ENCODE data around the gene HYAL1.
"Not testable (repeated sequence)": the region's sequence is repeated elsewhere in the genome, so short reads cannot be mapped to it uniquely, and the experiment has no call there.

Gene HYAL1

GRCh38 chr3:50294089-50294488 is 9.3 kb downstream of the HYAL1 start:
- DNase-seq (ENCODE audit: low spot score), result no peak

GRCh38 chr3:50293079-50293801 is 10.1 kb downstream of the HYAL1 start:
- DNase-seq (ENCODE audit: low spot score), result no peak

- peak; percentile 94 for DNase-seq (ENCODE audit: low spot score)
Measured at GRCh38 chr3:50292159-50293078, 11.0 kb downstream of the HYAL1 start, which contains the start of gene IFRD2. Gene IFRD2 (minus strand): TSS chr3:50292429. CDS start chr3:50292274, 155 bp downstream.

GRCh38 chr3:50290161-50290641 is 13.2 kb downstream of the HYAL1 start:
- DNase-seq (ENCODE audit: low spot score), result no peak

- no peak for DNase-seq (ENCODE audit: low spot score)
Measured at GRCh38 chr3:50289130-50289529, 14.2 kb downstream of the HYAL1 start.

- no peak for DNase-seq (ENCODE audit: low spot score)
Measured at GRCh38 chr3:50288387-50289007, 14.9 kb downstream of the HYAL1 start.

GRCh38 chr3:50287262-50287661 is 16.1 kb downstream of the HYAL1 start:
- DNase-seq (ENCODE audit: low spot score), result no peak

- DNase-seq (ENCODE audit: low spot score), result no peak
Measured at GRCh38 chr3:50286322-50287227, 16.8 kb downstream of the HYAL1 start.

- DNase-seq (ENCODE audit: low spot score), result not testable (repeated sequence)
Measured at GRCh38 chr3:50284121-50284520, 19.3 kb downstream of the HYAL1 start.

- DNase-seq (ENCODE audit: low spot score), result no peak
Measured at GRCh38 chr3:50279255-50280016, 23.9 kb downstream of the HYAL1 start.

- DNase-seq (ENCODE audit: low spot score), result no peak
Measured at GRCh38 chr3:50278880-50279224, 24.5 kb downstream of the HYAL1 start, which contains the start of gene LSMEM2. Gene LSMEM2 (plus strand): TSS chr3:50279087. CDS start chr3:50279114, 27 bp downstream.

GRCh38 chr3:50278123-50278879 is 25.1 kb downstream of the HYAL1 start:
- no peak for DNase-seq (ENCODE audit: low spot score)

GRCh38 chr3:50276762-50277101 is 26.6 kb downstream of the HYAL1 start:
- no peak for DNase-seq (ENCODE audit: low spot score)

- no peak for DNase-seq (ENCODE audit: low spot score)
Measured at GRCh38 chr3:50275996-50276761, 27.2 kb downstream of the HYAL1 start.

GRCh38 chr3:50275141-50275995 is 28.0 kb downstream of the HYAL1 start:
- DNase-seq (ENCODE audit: low spot score), result no peak

GRCh38 chr3:50274371-50275104 is 28.8 kb downstream of the HYAL1 start:
- peak; percentile 78 for DNase-seq (ENCODE audit: low spot score)

GRCh38 chr3:50273689-50274065 is 29.7 kb downstream of the HYAL1 start:
- DNase-seq (ENCODE audit: low spot score), result no peak

All from HuH-7 (cell line).